Measurements from ENCODE around the gene SMPD3.
"Not testable (repeated sequence)": the region's sequence is repeated elsewhere in the genome, so short reads cannot be mapped to it uniquely, and the experiment has no call there.

Gene SMPD3

GRCh38 chr16:68448360-68448970 is at the start of gene SMPD3:
SMPD3 (minus strand) TSS chr16:68448508; CDS start chr16:68372181, 76,327 bp downstream.
- DNase-seq: peak; percentile 100

GRCh38 chr16:68496689-68497088 is 48.4 kb upstream of the SMPD3 start:
- DNase-seq: no peak

GRCh38 chr16:68494261-68494660 is 46.0 kb upstream of the SMPD3 start:
- DNase-seq: not testable (repeated sequence)

GRCh38 chr16:68493412-68494070 is 45.2 kb upstream of the SMPD3 start:
- DNase-seq: no peak

- DNase-seq: no peak
These were observed 44.5 kb upstream of the SMPD3 start for GRCh38 chr16:68492543-68493411.

- no peak for DNase-seq
These were observed 43.8 kb upstream of the SMPD3 start for GRCh38 chr16:68492151-68492542.

- DNase-seq: no peak
These were observed 43.3 kb upstream of the SMPD3 start for GRCh38 chr16:68491576-68491950.

GRCh38 chr16:68490829-68491575 is 42.7 kb upstream of the SMPD3 start:
- DNase-seq: peak; percentile 89

GRCh38 chr16:68490358-68490757 is 42.0 kb upstream of the SMPD3 start:
- no peak for DNase-seq

GRCh38 chr16:68488554-68488953 is 40.2 kb upstream of the SMPD3 start:
- no peak for DNase-seq

- no peak for DNase-seq
These were observed 39.4 kb upstream of the SMPD3 start for GRCh38 chr16:68487669-68488068.

- DNase-seq: no peak
These were observed 38.9 kb upstream of the SMPD3 start for GRCh38 chr16:68487203-68487514.

GRCh38 chr16:68486502-68487202 is 38.3 kb upstream of the SMPD3 start:
- no peak for DNase-seq

GRCh38 chr16:68481636-68482035 is 33.3 kb upstream of the SMPD3 start:
- no peak for DNase-seq

- peak; percentile 35 for DNase-seq
These were observed 32.0 kb upstream of the SMPD3 start for GRCh38 chr16:68480084-68480995.

- peak; percentile 55 for DNase-seq
These were observed 31.0 kb upstream of the SMPD3 start for GRCh38 chr16:68479271-68479670.

GRCh38 chr16:68478526-68479250 is 30.4 kb upstream of the SMPD3 start:
- peak; percentile 68 for DNase-seq

- peak; percentile 49 for DNase-seq
These were observed 26.8 kb upstream of the SMPD3 start for GRCh38 chr16:68475071-68475470.

- no peak for DNase-seq
These were observed 25.2 kb upstream of the SMPD3 start for GRCh38 chr16:68473358-68474070.

GRCh38 chr16:68472581-68472980 is 24.3 kb upstream of the SMPD3 start:
- peak; percentile 35 for DNase-seq

All from islet precursor cell (in vitro differentiated cells).